ENCODE measurements around the gene PANX3. TPM values are rescaled to one million over a fixed set of nuclear protein-coding genes. Genes with fewer than 3 reads are reported as not detected.

PANX3 gene
- polyA plus RNA-seq, 1 donor from 2014 or later: not detected

- Histone ChIP-seq H3K9ac (ENCODE audit: low read length) (no peak overlapping the region), H3K4me3 (ENCODE audit: low read length) (no peak overlapping the region), H3K27me3 (ENCODE audit: insufficient read depth, low read depth, low read length) (no peaks in the 10 kb centered on the region), H3K9me3 (ENCODE audit: low read length) (no peaks in the 10 kb centered on the region), H4K20me1 (ENCODE audit: insufficient read depth) (no peaks in the 10 kb centered on the region), H3K79me2 (replicated peaks; ENCODE audit: insufficient read depth, low read length) (no peaks in the 10 kb centered on the region), H2AFZ (ENCODE audit: low read depth, low read length) (no peak overlapping the region), H3K27ac (ENCODE audit: low read length) (no peak overlapping the region), H3K4me2 (ENCODE audit: low read length) (no peak overlapping the region), H3K36me3 (ENCODE audit: insufficient read depth, low read length) (no peaks in the 10 kb centered on the region), H3F3A (ENCODE audit: insufficient read depth, low read length, poor library complexity, severe bottlenecking) (no peaks in the 10 kb centered on the region), H3K9me2 (ENCODE audit: insufficient read depth, low read length) (no peaks in the 10 kb centered on the region)
- TF ChIP-seq REST (IDR thresholded peaks at IDR 0.05; ENCODE audit: borderline replicate concordance) (no peak), MXI1 (conservative IDR thresholded peaks at IDR 0.05; ENCODE audit: poor library complexity, severe bottlenecking) (no peak), EZH2 (IDR thresholded peaks at IDR 0.05; ENCODE audit: borderline replicate concordance, insufficient read depth, low read length, poor library complexity, severe bottlenecking) (no peak), EP300 (conservative IDR thresholded peaks at IDR 0.05; ENCODE audit: poor library complexity, severe bottlenecking) (no peak)
These were observed 31.4 kb downstream of the PANX3 start for GRCh38 chr11:124642628-124643027.

GRCh38 chr11:124643042-124643604 is 31.9 kb downstream of the PANX3 start:
- H2AFZ ChIP-seq (ENCODE audit: low read depth, low read length): no peak overlapping the region
- H3K27me3 ChIP-seq (ENCODE audit: insufficient read depth, low read depth, low read length): no peaks in the 10 kb centered on the region
- no peaks in the 10 kb centered on the region for H3F3A ChIP-seq (ENCODE audit: insufficient read depth, low read length, poor library complexity, severe bottlenecking)
- no peaks in the 10 kb centered on the region for H3K36me3 ChIP-seq (ENCODE audit: insufficient read depth, low read length)
- H3K27ac ChIP-seq (ENCODE audit: low read length): no peak overlapping the region
- no peaks in the 10 kb centered on the region for H3K79me2 ChIP-seq (replicated peaks; ENCODE audit: insufficient read depth, low read length)
- H3K4me3 ChIP-seq (ENCODE audit: low read length): no peak overlapping the region
- no peaks in the 10 kb centered on the region for H3K9me3 ChIP-seq (ENCODE audit: low read length)
- no peaks in the 10 kb centered on the region for H3K9me2 ChIP-seq (ENCODE audit: insufficient read depth, low read length)
- no peak for TF ChIP-seq SMC3 (conservative IDR thresholded peaks at IDR 0.05; ENCODE audit: poor library complexity)
- TF ChIP-seq CTCF (IDR thresholded peaks at IDR 0.05; ENCODE audit: poor library complexity, severe bottlenecking): no peak
- TF ChIP-seq POLR2AphosphoS5 (IDR thresholded peaks at IDR 0.05): no peak
- TF ChIP-seq RAD21 (conservative IDR thresholded peaks at IDR 0.05): no peak
- no peak for TF ChIP-seq EZH2 (IDR thresholded peaks at IDR 0.05; ENCODE audit: borderline replicate concordance, insufficient read depth, low read length, poor library complexity, severe bottlenecking)
- TF ChIP-seq TAF1 (IDR thresholded peaks at IDR 0.05; ENCODE audit: low read depth): no peak
- no peak for TF ChIP-seq REST (IDR thresholded peaks at IDR 0.05; ENCODE audit: borderline replicate concordance)
- no peak for TF ChIP-seq EP300 (conservative IDR thresholded peaks at IDR 0.05; ENCODE audit: poor library complexity, severe bottlenecking)
- no peak for TF ChIP-seq MXI1 (conservative IDR thresholded peaks at IDR 0.05; ENCODE audit: poor library complexity, severe bottlenecking)
- H4K20me1 ChIP-seq (ENCODE audit: insufficient read depth): no peaks in the 10 kb centered on the region
- no peak overlapping the region for H3K4me2 ChIP-seq (ENCODE audit: low read length)
- no peak overlapping the region for H3K9ac ChIP-seq (ENCODE audit: low read length)

Measured in neural cell (in vitro differentiated cells).